Measurements from ENCODE around the gene CAMTA1.

GRCh38 chr1:6905331-6905730 lies 120.1 kb downstream of the CAMTA1 start:
- TF ChIP-seq CTCF (IDR thresholded peaks at IDR 0.05; ENCODE audit: poor library complexity) (no peak), EZH2phosphoT487 (IDR thresholded peaks at IDR 0.05; ENCODE audit: low read depth, severe bottlenecking, unreplicated experiment) (no peak)

All from hepatocyte (in vitro differentiated cells).